Measurements from ENCODE around the gene MPPED2.

- TF ChIP-seq GATA2 (IDR thresholded peaks at IDR 0.05; ENCODE audit: low read depth, low read length) (no peak), GATA3 (IDR thresholded peaks at IDR 0.05; ENCODE audit: low read depth, low read length) (no peak)
Measured at GRCh38 chr11:30508594-30508993, 77.6 kb downstream of the MPPED2 start.

All from SH-SY5Y (cell line).